T-helper 2 cell treated with Interferon-gamma antibody and Interleukin-4, amounts not matched to agents 100 ng/mL and 5 ng/mL, for 36 hours (primary cell): ENCODE data around the gene XK. TPM values are rescaled to one million over a fixed set of nuclear protein-coding genes. Genes with fewer than 3 reads are reported as not detected.
"Not testable (repeated sequence)": the region's sequence is repeated elsewhere in the genome, so short reads cannot be mapped to it uniquely, and the experiment has no call there.

Source experiments
- intact Hi-C: fragments of 100-400 bp; cut with micrococcal nuclease; formaldehyde crosslinking; loops from one replicate; pipeline ENCODE4 v1.15.1; 2023
- total RNA-seq: library from RNA; stranded (reverse); gene quantifications from 2 replicates; pipeline ENCODE4 v1.2.3, GENCODE V29; 2022

XK gene
- total RNA-seq, 1 donor from 2014 or later, result 0.23 TPM

- intact Hi-C loops, result loop anchor here (10.0 kb wide), 1 partner anchor 573 kb away; the partner anchor contains the start of gene RPGR
These were observed 66.7 kb downstream of the XK start for GRCh38 chrX:37752281-37752680.

- intact Hi-C loops, result loop anchor here (10.0 kb wide), 1 partner anchor 572 kb away; the partner anchor contains the start of gene RPGR
These were observed 67.3 kb downstream of the XK start for GRCh38 chrX:37752936-37753335.

GRCh38 chrX:37753384-37753783 is 67.8 kb downstream of the XK start:
- intact Hi-C loops, result loop anchor here (10.0 kb wide), 1 partner anchor 571 kb away; the partner anchor contains the start of gene RPGR

- intact Hi-C loops, result loop anchor here (2.0 to 10.0 kb wide), 2 partner anchors 22 to 570 kb away; partner anchors contain the start of gene RPGR
These were observed 68.9 kb downstream of the XK start for GRCh38 chrX:37754516-37754915.

- intact Hi-C loops, result loop anchor here (1.0 to 10.0 kb wide), 3 partner anchors 10 to 570 kb away; partner anchors contain the start of gene RPGR
These were observed 69.4 kb downstream of the XK start for GRCh38 chrX:37755025-37755424.

- intact Hi-C loops, result loop anchor here (10.0 kb wide), 1 partner anchor 568 kb away; the partner anchor contains the start of gene RPGR
These were observed 71.5 kb downstream of the XK start for GRCh38 chrX:37757082-37757481.

- intact Hi-C loops, result loop anchor here (10.0 kb wide), 1 partner anchor 565 kb away; the partner anchor contains the start of gene RPGR
These were observed 73.8 kb downstream of the XK start for GRCh38 chrX:37759351-37759750.

- intact Hi-C loops, result loop anchor here (10.0 kb wide), 1 partner anchor 565 kb away; the partner anchor contains the start of gene RPGR
These were observed 74.4 kb downstream of the XK start for GRCh38 chrX:37759878-37760418.

- intact Hi-C loops, result no loop called here
These were observed 77.8 kb downstream of the XK start for GRCh38 chrX:37763400-37763799.

- intact Hi-C loops, result no loop called here
These were observed 79.9 kb downstream of the XK start for GRCh38 chrX:37765507-37765906.

- intact Hi-C loops, result no loop called here
These were observed 81.8 kb downstream of the XK start for GRCh38 chrX:37767430-37767829.

GRCh38 chrX:37768866-37769265 is 83.3 kb downstream of the XK start:
- intact Hi-C loops, result not testable (repeated sequence)

- intact Hi-C loops, result loop anchor here (2.0 kb wide), 1 partner anchor 22 kb away; no protein-coding TSS in a partner anchor
These were observed 90.8 kb downstream of the XK start for GRCh38 chrX:37776283-37776986.

GRCh38 chrX:37776987-37777325 is 91.4 kb downstream of the XK start:
- intact Hi-C loops, result loop anchor here (2.0 kb wide), 1 partner anchor 22 kb away; no protein-coding TSS in a partner anchor

GRCh38 chrX:37779857-37780256 is 94.3 kb downstream of the XK start, which contains the start of gene CYBB:
CYBB (plus strand) TSS chrX:37780059; CDS start chrX:37780078, 19 bp downstream.
- intact Hi-C loops, result no loop called here

- intact Hi-C loops, result no loop called here
These were observed 95.5 kb downstream of the XK start for GRCh38 chrX:37781081-37781480.

Other genes starting within 250 kb of the XK start
- 0.25 and 0.34 TPM in 2 replicates for gene LANCL3, start 114.1 kb upstream of the XK start, total RNA-seq
- gene CYBB, start 94.3 kb downstream of the XK start, total RNA-seq, result 0.11 TPM in 1 of 2 replicates, not detected in the other
- gene DYNLT3, start 161.8 kb downstream of the XK start, total RNA-seq, result 12.4 TPM in 2 replicates